ENCODE data around the gene FMNL3.

GRCh38 chr12:49646871-49647654, 60.1 kb downstream of the FMNL3 start:
- no peak for TF ChIP-seq CTCF (conservative IDR thresholded peaks at IDR 0.05; ENCODE audit: low read depth in 2 of 2)
- TF ChIP-seq STAT1 (IDR thresholded peaks at IDR 0.05; ENCODE audit: unreplicated experiment): no peak
- TF ChIP-seq REST (IDR thresholded peaks at IDR 0.05; ENCODE audit: unreplicated experiment): no peak
- no peak for TF ChIP-seq EZH2 (IDR thresholded peaks at IDR 0.05; ENCODE audit: low read depth, unreplicated experiment)
- TF ChIP-seq POLR2AphosphoS5 (IDR thresholded peaks at IDR 0.05; ENCODE audit: low read depth): no peak
- no peak for TF ChIP-seq ZNF462 (CRISPR knock-in tag; IDR thresholded peaks at IDR 0.05)
- no peak for TF ChIP-seq EZH2phosphoT487 (IDR thresholded peaks at IDR 0.05; ENCODE audit: unreplicated experiment)
- TF ChIP-seq ZNF331 (CRISPR knock-in tag; IDR thresholded peaks at IDR 0.05; ENCODE audit: low read depth): no peak
